GM13977 (cell line): ENCODE measurements around the gene ATP5IF1.

Source experiments
- DNase-seq: peaks from one replicate; pipeline ENCODE4 v3.0.0; 2012; ENCODE audit warnings: low spot score
- in situ Hi-C: fragments of 300-500 bp; cut with MboI; formaldehyde crosslinking; loops from one replicate; pipeline ENCODE4 v1.12.0; 2022; ENCODE audit warnings: low sequenced_read_pairs, low pct_unique_long_range_greater_than_20kb, mixed read lengths, inconsistent platforms; ENCODE audit not compliant: unreplicated experiment
- TF ChIP-seq, protein P1 (sequence below): IDR thresholded peaks from 2 replicates; pipeline ENCODE4 v1.5.1; 2012; ENCODE audit warnings: mild to moderate bottlenecking, control low read depth; ENCODE audit not compliant: insufficient read depth; ENCODE audit errors: extremely low read depth, missing control alignments

The ATP5IF1 gene

DNA sequence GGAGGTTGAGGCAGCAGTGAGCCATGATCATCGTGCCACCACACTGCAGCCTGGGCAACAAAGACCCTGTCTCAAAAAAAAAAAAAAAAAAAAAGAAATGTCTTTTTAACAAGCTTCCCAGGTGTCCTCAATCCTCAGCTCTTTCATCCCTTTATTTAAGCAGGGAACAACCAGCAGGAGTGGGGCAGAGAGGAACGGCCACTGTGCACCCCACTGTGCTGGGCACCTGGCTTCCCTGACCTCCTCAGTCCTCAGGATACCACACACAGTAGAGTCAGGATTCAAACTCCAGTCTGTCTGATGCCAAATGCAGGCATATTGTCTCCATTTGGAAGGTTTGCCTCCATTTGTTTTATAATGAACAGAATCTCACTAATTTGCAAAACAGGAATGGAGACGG, 39.6 kb upstream of the ATP5IF1 start:
- no peak for DNase-seq
- TF ChIP-seq, protein P1, sequence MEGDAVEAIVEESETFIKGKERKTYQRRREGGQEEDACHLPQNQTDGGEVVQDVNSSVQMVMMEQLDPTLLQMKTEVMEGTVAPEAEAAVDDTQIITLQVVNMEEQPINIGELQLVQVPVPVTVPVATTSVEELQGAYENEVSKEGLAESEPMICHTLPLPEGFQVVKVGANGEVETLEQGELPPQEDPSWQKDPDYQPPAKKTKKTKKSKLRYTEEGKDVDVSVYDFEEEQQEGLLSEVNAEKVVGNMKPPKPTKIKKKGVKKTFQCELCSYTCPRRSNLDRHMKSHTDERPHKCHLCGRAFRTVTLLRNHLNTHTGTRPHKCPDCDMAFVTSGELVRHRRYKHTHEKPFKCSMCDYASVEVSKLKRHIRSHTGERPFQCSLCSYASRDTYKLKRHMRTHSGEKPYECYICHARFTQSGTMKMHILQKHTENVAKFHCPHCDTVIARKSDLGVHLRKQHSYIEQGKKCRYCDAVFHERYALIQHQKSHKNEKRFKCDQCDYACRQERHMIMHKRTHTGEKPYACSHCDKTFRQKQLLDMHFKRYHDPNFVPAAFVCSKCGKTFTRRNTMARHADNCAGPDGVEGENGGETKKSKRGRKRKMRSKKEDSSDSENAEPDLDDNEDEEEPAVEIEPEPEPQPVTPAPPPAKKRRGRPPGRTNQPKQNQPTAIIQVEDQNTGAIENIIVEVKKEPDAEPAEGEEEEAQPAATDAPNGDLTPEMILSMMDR: no peak
- in situ Hi-C loops: no loop called here

DNA sequence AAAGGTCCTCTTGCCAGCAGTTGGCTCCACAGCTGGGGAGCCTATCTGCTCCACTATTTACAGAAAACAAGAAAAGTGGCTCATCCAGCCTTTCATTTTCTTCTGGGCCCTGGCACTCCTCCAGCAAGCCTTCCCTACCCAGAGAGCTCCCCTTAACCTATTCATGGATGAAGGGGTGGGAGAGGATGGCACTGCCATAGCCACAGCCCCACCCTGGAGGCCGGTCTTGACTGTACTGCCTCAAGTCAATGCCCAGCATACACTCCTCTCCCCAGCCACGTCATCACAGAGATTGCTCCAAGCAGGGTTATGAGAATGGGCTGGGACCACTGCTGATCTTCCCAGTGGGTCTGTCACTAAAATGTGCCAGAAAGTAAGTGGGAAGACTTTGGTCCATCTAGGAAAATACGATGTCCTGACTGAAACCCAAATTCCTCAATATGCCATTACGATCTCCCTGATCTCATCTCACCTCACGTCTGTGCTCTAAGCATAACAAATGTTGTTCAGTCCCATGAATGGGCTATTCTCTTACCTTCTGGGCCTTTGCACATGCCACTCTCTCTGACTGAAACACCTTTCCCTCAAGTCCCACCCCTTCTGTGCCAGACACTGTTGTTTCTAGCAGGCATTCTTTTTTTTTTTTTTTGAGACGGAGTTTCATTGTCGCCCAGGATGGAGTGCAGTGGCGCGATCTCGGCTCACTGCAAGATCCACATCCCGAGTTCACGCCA, 38.1 kb upstream of the ATP5IF1 start:
- in situ Hi-C loops: no loop called here
- TF ChIP-seq, protein P1: no peak
- no peak for DNase-seq

DNA sequence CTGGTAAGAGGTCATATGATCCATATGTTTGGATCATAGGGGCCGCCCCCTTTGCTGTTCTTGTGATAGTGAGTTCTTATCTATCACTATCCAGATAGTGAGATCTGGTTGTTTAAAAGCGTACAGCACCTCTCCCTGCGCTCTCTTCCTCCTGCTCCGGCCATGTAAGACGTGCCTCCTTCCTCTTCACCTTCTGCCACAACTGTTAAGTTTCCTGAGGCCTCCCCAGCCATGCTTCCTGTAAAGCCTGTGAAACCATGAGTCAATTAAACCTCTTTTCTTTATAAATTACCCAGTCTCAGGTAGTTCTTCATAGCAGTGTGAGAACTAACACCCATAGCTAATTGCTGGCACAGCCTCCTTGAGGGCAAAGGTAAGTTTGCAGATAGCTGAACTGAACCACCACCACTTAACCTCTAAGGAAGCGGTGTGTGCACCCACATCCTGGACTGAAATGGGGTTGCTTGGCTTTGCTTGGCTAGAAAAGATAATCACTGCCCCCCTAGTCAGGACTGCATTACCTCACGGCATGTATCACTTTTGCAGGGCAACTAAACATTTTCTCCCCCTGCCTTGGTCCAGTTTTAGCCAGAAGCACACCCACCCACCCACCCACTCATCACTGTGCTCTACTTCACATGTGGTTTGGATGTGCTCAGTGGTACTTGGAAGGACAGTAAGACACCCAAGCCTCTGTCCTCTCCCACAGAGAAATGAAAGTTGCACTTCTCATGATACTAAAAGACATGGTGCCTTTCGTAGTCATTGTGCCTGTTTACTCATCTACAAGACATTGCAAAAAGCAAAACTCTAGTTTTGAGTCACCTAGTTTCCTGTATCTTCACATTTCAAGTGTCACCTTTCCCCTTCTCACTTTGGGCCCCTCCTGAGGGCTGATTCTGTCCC, 36.3 kb upstream of the ATP5IF1 start:
- in situ Hi-C loops: loop anchor here (5.0 kb wide), 1 partner anchor 107 kb away; no protein-coding TSS in a partner anchor
- TF ChIP-seq, protein P1: no peak
- DNase-seq: peak; percentile 87

DNA sequence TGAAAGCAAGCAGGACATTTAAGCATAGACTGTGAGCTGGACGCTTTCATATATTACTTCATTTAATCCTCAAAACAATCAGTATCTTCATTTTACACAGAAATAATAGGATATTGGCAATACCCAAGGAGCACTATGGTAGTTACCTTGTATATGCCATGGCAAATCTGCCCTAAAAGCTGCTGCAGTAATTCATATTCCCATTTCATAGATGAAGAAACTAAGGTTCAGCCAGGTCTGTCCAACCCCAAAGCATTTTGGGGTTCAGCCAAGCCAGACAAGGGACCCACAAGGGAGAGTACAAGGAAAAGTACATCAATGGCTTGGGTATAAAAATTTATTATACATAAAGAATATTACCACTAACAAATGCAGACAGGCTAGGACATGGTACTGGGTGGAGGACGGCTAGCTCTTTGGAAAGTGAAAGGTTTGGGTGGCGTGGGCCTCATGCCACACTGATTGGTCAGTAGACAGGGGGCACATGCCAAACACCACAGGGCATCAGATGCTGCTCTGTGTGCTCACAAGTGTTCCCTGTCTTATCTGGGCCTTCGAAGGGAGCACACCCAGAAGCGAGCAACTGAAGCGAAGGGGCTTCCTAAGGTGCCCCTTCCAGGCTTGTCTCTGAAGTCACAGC, 35.6 kb upstream of the ATP5IF1 start:
- DNase-seq: no peak
- TF ChIP-seq, protein P1: no peak
- in situ Hi-C loops: loop anchor here (5.0 kb wide), 1 partner anchor 108 kb away; no protein-coding TSS in a partner anchor

DNA sequence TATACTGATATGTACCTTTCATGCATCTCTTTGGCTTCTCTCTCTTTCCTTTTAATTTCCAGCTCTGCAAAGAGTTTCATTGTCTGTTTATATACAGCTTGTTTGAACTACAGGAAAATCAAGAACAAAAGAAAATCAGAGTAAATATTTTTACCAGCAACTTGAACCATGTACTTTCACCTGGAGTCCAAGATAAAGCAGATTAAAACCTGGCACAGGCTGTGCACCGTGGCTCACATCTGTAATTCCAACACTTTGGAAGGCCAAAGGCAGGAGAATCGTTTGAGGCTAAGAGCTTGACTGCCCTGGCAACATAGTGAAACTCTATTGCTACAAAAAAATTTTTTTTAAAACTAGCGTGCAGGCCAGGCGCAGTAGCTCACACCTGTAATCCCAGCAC, 30.7 kb upstream of the ATP5IF1 start:
- in situ Hi-C loops: no loop called here
- TF ChIP-seq, protein P1: no peak
- no peak for DNase-seq

DNA sequence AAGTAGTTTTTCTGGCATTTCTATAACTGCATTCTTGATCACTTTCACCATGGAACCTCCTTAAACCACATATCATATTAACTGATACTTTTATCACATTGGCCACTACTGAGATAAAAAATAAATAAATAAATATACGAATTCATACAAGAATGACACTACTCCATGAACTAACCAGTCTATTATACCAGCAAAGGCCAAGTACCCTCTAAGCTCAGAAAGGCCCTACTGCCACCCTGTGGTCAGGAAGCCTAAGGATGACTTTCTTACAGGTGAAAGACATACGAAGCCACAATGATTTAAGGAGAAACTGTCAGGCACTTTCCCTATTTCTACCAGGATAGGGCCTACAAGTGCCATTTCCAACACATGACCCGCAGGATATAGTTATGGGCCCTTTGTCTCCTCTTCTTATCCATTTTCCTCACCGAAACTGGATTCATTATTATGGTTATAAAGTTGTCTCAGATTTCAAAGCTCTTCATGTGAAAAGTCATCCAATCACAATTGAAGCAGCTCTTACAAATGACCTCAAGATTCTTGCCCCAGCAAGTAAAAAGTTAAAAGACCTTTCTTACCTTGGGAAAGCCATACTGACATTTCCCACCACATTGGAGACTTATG, 27.0 kb upstream of the ATP5IF1 start:
- in situ Hi-C loops: no loop called here
- peak; percentile 55 for DNase-seq
- TF ChIP-seq, protein P1: peak; percentile 80
